ENCODE data around the gene SUN1. TPM values are rescaled to one million over a fixed set of nuclear protein-coding genes. Genes with fewer than 3 reads are reported as not detected.
"Not testable (repeated sequence)": the region's sequence is repeated elsewhere in the genome, so short reads cannot be mapped to it uniquely, and the experiment has no call there.

The SUN1 gene
- total and polyA plus RNA-seq, 2 of the 8 experiments (the other 6 are each of a cell fraction or from before 2014, with no cell fraction given) = 108 to 158 TPM

DNA sequence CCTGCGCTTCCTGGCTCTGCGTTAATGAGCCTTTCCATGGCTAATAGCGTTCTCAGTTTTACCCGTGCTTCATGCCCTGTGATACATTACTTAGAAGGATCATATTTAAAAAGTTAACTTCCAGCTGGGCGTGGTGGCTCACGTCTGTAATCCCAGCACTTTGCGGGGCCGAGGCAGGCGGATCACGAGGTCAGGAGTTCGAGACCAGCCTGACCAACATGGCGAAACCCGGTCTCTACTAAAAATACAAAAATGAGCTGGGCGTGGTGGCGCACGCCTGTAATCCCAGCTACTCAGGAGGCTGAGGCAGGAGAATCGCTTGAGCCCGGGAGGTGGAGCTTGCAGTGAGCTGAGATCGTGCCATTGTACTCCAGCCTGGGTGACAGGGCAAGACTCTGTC lies 40.4 kb downstream of the SUN1 start:
- WGBS, 2 experiments (ENCODE audit: extremely low coverage in 1 of 2, insufficient coverage in 1 of 2, insufficient read length in 1 of 2, insufficient replicate concordance in 2 of 2, low coverage in 1 of 2, low lambda C conversion rate in 2 of 2, missing lambda C conversion rate in 1 of 2) = 91% methylated on average over 19 of the region's 19 CpGs; no CpG with 5 or more reads in 1 of the 2 experiments

More for the DNA sequence above, 40.4 kb downstream of the SUN1 start:
- H3K18ac ChIP-seq (ENCODE audit: extremely low read depth, low read length); DNase-seq (ENCODE audit: low read depth in 1 of 2, low spot score in 2 of 2); H2BK120ac ChIP-seq (replicated peaks; ENCODE audit: low read depth, low read length); H2BK5ac ChIP-seq (ENCODE audit: low read depth, low read length); H3K4me3 ChIP-seq (ENCODE audit: extremely low read depth in 1 of 4, insufficient read depth in 2 of 4, low read depth in 3 of 4, low read length in 4 of 4); H3K14ac ChIP-seq (ENCODE audit: insufficient read length); H4K8ac ChIP-seq (ENCODE audit: extremely low read depth, insufficient read depth, low read length); H3K79me1 ChIP-seq (ENCODE audit: low read depth, low read length); H3K4me1 ChIP-seq (replicated peaks in 1 of 4; ENCODE audit: control insufficient read depth in 3 of 4, insufficient read depth in 4 of 4, low read length in 3 of 4); H4K20me1 ChIP-seq (replicated peaks in 1 of 2; ENCODE audit: control insufficient read depth in 1 of 2, insufficient read depth in 2 of 2, low read length in 2 of 2); H3K9me3 ChIP-seq (ENCODE audit: insufficient read depth in 2 of 2, low read depth in 1 of 2, low read length in 1 of 2); H3K4me2 ChIP-seq (ENCODE audit: insufficient read depth in 1 of 2, low read depth in 2 of 2, low read length in 2 of 2); H2AK5ac ChIP-seq (ENCODE audit: low read depth, low read length); H3K23ac ChIP-seq (ENCODE audit: insufficient read length); H3K9ac ChIP-seq (replicated peaks in 1 of 4; ENCODE audit: extremely low read depth in 1 of 4, low read depth in 3 of 4, low read length in 3 of 4); H3K23me2 ChIP-seq (ENCODE audit: low read depth, low read length); H3K27me3 ChIP-seq (replicated peaks in 1 of 4; ENCODE audit: control insufficient read depth in 3 of 4, extremely low read depth in 1 of 4, insufficient read depth in 3 of 4, low read length in 3 of 4); H2AFZ ChIP-seq (ENCODE audit: low read length); H3K4ac ChIP-seq (replicated peaks; ENCODE audit: insufficient read length, low read depth, low read length); H3K27ac ChIP-seq (ENCODE audit: low read depth, low read length); H4K91ac ChIP-seq (replicated peaks; ENCODE audit: insufficient read length, low read length); H3K79me2 ChIP-seq (ENCODE audit: control insufficient read depth in 1 of 2, insufficient read depth in 2 of 2, low read length in 2 of 2); H2BK20ac ChIP-seq (ENCODE audit: low read length); H3K56ac ChIP-seq (replicated peaks; ENCODE audit: insufficient read length, low read depth, low read length); H2BK15ac ChIP-seq (ENCODE audit: low read length); H4K5ac ChIP-seq (ENCODE audit: insufficient read length, low read depth, low read length); FAIRE-seq; H2BK12ac ChIP-seq (ENCODE audit: low read depth, low read length): not testable (repeated sequence)
- CTCF ChIA-PET (ENCODE audit: partially characterized antibody) = interaction anchor here (0.7 to 4.7 kb wide), 25 partner anchors 9 to 304 kb away, joined by 3 to 38 read pairs (median 4); partner anchors contain the start of gene SUN1
- H3K36me3 ChIP-seq (ENCODE audit: control insufficient read depth in 2 of 4, insufficient read depth in 4 of 4, low read length in 3 of 4) = peaks cover 0 to 44% (median 29%) of the 10 kb centered on the region in 4 experiments; a peak in 7 of 8 replicates
- POLR2A ChIA-PET (ENCODE audit: partially characterized antibody) = interaction anchor here (0.9 kb wide), 1 partner anchor 24 kb away, joined by 3 read pairs; no protein-coding TSS in a partner anchor
